ENCODE measurements around the gene ENDOV.

ENDOV gene

DNA sequence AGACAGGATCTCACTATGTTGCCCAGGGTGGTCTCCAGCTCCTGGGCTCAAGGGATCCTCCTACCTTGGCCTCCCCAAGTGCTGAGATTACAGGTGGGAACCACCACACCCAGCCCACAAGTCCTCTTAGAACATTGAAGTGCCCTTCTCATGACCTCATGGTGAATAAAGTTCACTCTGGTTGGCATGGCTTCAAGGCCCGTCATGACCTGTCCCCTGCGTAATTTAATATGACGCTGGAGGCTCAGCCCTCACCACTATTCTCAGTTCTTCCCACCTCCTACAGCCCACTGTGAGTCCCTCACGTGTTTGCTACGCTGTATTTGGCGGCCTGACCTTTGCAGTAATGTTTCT, 1.9 kb downstream of the ENDOV start:
- DNase-seq = no peak

DNA sequence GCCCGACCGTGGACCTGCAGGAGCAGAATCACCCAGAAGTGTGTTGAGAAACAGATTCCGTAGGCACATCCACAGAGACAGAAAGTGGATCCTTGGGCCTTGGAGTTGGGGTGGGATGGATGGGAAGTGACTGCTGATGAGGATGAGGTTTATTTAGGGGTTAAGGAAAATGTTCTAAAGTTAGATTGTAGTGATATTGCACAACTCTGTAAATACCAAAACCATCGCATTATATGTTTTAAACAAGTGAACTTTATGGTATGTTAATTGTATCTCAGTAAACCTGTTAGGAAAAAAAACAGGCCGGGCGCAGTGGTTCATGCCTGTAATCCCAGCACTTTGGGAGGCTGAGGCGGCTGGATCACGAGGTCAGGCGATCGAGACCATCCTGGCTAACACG, 3.6 kb downstream of the ENDOV start:
- DNase-seq = no peak

DNA sequence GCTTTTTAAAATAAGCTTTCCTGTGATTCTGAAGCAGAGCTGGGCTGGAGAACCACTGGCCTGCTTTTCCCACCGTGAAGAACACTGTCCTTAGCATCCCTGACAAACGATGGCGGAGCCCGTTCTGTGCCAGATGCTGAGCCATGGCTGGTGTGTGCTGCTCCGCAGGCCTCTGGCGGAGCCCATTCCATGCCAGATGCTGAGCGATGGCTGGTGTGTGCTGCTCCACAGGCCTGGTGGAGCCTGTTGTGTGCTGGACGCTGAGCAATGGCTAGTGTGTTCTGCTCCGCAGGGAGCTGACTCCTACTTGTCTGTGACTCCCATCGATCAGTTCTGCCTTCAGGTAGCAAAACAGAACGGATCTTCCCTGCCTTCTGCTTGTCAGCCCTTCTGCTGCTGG, 4.3 kb downstream of the ENDOV start:
- no peak for DNase-seq

DNA sequence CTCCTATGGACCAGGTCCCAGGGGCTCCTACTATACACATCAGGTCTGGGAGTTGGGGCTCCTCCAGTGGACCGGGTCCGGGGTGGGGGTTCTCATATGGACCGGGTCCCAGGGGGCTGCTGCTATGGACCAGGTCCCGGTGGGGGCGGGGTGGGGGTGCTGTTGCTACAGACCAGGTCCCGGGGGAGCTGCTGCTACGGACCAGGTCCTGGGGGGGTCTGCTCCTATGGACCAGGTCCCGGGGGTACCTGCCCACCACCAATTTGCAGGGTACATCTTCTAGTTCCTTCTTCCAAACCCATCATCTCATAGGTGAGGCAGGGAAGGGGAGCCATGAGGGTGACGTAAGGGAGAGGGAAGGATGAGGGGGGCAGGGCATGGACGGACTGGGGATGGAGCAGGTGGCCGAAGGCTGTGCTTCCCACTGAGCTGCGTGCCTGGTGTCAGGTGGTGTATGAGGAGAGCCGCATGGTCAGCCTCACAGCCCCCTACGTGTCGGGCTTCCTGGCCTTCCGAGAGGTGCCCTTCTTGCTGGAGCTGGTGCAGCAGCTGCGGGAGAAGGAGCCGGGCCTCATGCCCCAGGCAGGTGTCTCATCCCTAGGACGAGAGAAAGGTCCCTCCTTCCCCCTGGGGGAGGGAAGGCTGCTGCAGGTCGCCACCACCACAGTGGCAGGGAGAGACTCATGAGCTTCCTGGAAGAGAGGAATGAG, 6.6 kb downstream of the ENDOV start:
- no peak for DNase-seq

DNA sequence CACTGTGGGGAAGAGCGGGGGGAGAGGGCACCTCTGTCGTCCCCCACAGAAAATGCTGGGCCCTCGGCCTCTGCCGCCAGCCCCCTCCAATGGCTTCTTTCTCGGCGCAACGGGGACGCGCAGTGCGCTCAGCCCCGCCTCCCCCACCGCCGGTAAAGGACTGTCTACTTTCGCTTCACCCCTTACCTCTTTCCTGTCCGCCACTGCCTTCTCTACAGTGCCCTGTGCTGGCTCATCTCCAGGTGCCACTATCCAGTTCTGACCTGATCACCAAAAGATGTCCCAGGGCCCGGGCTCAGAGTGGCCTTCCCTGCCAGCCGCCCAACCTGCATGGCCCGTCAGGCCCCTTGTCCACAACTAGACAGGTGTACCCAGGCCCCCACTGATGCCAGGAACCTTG, 7.3 kb downstream of the ENDOV start:
- DNase-seq = no peak

GRCh38 chr17:80422981-80423380, 8.0 kb downstream of the ENDOV start:
- no peak for DNase-seq

DNA sequence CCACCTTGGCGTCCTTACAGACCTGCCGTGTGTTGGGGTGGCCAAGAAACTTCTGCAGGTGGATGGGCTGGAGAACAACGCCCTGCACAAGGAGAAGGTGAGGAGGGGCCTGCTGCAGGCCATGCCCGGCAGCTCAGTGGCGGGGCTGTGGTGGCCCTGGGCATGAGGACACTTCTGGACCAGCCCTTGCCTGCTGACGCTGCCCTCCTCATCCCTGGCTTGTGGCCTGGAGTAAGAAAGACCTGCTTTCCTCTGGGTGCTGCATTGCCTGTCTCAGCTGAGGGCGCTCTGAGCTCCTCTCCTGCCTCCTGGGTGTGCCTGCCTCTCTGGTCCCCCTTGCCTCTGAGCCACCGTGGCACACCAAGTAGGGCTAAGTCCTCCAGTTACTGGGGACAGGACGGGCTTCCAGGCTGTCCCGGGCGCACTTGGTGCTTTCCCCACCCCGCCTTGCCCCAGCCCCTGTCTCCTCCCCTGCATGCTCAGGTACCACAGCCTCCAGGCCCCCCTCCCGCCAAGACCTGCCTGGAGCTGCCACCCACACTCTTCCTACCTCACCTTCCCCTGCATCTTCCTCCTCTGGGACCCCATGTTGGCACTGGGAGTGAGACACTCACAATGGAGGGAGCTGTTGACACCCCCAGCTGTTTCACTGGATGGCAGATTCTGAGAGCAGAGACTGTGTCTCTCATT, 8.7 kb downstream of the ENDOV start:
- no peak for DNase-seq

- no peak for DNase-seq
Observed at GRCh38 chr17:80424261-80424660, 9.3 kb downstream of the ENDOV start.

GRCh38 chr17:80424878-80425765, 10.2 kb downstream of the ENDOV start:
- DNase-seq = no peak

GRCh38 chr17:80425835-80426426, 11.0 kb downstream of the ENDOV start:
- DNase-seq = no peak

DNA sequence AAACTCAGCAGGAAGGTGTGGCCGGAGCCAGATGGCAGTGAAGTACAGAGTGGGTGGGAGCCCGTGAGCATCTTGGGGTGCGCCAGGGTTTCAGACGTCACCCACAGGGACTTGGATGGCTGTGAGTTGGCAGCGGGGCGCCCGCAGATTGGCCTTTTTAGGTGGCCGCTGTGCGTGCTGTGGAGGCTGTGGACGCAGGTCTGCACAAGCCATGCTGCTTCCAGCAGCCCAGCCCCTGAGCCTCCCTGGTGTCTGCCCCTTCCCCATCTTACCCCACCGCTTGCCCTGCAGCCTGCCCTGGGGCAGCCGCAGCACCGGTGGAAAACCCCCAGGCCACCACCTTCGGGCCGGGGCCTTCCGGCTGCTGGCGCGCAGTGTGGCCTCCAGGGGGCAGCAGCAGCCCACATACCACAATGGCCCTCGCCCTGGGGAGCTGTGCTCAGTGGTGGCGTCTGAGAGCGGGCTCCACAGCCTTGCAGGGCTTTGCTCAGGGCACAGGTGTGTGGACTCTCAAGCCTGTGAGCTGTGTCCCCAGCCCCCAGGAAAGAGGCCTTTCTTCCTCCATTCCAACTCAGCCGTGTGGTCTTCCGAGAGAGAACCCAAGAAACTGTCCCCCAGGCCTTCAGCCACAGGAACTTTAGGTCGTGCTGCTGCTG, 11.8 kb downstream of the ENDOV start:
- peak; percentile 30 for DNase-seq

DNA sequence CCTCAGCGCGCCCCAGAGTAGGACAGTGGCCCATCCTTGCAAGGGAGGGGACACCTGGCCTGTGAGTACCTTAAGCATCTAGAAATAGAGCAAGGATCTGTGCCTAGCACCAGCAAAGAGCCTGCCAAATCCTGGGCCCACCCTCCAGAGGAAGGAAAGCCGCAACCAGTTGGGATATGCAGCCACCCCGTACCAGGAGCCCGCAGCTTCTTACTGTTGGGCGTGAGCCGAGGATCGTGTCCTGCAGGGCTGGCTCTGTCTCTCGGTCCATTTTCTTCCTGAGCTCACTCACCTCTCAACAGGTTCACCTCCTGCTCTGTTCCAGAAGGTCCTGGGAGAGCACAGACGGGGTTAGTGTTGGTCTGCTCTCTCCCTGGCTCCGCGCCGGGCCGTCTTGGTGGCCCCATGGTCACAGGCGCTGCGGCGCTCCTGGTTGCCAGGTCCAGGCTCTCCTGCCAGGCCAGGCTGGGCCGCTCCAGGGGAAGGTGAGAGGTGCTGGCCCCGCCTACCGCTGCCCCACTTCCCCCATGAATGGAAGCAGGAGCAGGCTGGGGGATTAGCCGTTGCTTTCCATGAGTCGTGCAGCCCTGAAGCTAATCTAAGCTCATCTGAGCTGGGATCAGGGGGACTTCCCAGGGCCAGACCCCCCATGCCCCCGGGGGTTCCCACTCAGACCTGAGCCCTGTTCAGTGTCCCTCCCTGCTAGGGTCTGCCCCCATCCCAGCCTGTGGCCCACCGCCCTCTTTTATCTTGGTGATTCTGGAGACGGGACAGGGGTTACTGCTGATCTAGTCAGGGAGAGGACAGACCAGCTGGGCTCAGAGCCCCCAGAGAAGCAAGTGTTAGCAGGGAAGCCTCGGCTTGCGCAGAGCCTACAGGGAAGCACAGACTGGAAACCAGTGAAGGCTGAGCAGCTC, 12.7 kb downstream of the ENDOV start:
- DNase-seq = no peak

- DNase-seq = no peak
Observed at GRCh38 chr17:80428363-80428762, 13.4 kb downstream of the ENDOV start.

DNA sequence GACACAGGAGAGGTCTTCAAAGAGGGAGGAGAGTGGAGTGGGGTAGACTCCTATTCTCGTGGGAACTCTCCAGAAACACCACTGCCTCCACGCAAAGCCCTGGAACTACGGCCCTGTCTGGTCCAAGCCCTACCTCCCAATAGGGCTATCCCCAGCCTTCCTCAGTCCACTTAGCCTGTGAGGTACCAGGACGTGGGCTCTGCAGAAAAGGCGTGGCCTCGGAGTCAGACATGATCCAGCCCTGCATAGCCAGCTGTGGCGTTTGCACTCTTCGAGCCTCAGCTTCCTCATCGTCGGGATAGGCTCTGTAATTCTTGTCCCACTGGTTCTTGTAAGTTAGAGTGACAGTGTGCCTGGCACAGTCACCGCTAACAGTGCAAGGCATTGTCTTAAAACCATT, 13.8 kb downstream of the ENDOV start:
- no peak for DNase-seq

DNA sequence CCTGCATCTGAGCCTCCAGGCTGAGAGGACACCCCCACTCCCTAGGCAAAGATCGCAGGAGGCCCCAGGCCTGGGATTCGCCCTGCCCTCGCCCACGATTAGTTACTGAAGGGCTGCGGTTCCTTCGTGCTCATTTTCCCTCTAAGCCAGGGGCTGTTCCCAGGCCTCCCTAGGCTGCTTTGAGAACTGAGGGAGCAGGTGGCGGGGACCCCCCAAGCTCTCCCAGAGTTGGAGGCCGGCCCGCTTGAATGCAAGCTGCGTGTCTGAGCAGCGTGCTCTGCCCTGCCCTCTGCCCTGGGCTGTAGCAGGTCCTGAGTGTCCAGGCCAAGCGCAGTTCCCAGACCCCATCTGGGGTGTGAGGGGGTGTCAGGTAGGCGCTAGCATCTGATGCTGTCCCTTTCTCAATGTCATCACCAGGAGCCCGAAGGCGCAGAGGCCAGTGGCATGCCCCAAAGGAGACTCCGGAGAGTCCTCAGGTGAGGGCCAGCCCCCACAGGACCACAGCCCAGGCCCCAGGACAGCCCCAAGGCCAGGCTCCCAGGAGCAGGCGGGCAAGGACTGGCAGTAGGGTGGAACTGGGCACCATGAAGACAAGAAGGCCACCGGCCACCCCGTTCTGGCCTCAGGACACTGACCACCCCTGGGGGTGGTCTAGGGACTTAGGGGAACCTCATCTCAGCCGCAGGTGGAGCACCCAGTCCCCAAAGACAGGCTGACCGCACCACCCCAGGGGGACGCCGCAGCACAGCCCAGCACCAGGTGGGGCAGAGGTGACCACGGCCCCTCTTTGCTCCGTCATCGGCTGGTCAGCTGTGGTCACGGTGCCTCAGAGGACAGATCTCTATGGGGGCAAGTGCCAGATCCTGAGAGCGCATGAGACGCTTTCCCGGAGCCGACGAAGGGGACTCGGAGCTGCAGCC, 14.6 kb downstream of the ENDOV start:
- no peak for DNase-seq

DNA sequence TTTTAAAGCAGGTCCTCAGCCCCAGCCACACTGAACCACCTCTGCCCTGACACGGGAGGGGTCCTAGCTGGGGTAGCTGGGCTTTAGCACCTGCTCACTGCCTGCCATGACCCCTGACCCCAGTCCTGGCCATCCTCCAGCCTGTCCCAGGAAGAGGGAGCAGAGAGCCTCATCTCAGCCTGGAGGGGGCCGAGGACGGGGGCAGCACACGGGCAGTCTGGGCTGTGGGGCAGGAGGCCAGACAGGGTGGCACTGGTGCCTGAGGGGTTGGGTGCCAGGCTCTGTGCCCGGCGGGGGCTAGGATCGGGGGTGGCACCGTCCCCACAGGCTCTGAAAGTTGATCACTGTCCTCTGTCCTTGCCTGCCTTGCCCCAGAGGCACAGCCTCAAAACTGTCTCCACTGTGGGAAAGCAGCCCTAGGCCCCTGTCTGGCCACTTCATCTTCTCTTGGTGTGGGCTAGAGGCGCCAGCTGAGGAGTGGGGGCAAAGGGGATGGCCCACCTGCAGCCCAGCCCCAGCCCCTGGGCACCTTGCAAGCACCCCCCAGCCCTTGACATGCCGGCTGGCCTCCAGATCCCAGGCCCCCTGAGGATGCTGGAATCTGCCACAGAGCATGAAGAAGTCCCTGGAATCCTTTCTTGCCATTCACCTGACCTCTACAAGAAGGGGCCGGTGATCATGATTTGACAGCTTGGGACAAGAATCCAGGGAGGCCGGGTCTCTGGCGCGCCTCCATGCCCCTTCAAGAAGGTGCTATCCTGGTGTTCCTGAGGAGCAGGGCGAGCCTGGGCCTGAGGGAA, 15.7 kb downstream of the ENDOV start:
- DNase-seq = no peak

- DNase-seq = no peak
Observed at GRCh38 chr17:80431246-80432195, 16.6 kb downstream of the ENDOV start.

GRCh38 chr17:80432350-80432955, 17.5 kb downstream of the ENDOV start:
- no peak for DNase-seq
